ENCODE measurements around the gene WWOX. TPM values are rescaled to one million over a fixed set of nuclear protein-coding genes. Genes with fewer than 3 reads are reported as not detected.

The WWOX gene
- total RNA-seq, 5 donors from 2014 or later (not counting 1 experiment from before 2014, with no cell fraction given): 21.2 to 26.0 (median 22.6) TPM

- WGBS (ENCODE audit: insufficient coverage): 100% methylated on average over 4 of the region's 6 CpGs
These were observed 199.5 kb downstream of the WWOX start for GRCh38 chr16:78298986-78299385.

GRCh38 chr16:78300469-78300868, 201.0 kb downstream of the WWOX start:
- ATAC-seq (replicated peaks in 1 of 4) (no peak), DNase-seq (no peak)
- 100% methylated on average over 1 of the region's 3 CpGs for WGBS (ENCODE audit: insufficient coverage)
- no peak overlapping the region for H3K4me3 Mint-ChIP-seq
- no peaks in the 10 kb centered on the region for H3K4me1 ChIP-seq (ENCODE audit: control insufficient read depth in 1 of 2, extremely low read depth in 1 of 2, insufficient read depth in 2 of 2, low read length in 2 of 2)
- no peaks in the 10 kb centered on the region for H3K27me3 Mint-ChIP-seq
- peaks cover 24% of the 10 kb centered on the region for H3K36me3 Mint-ChIP-seq
- no peak overlapping the region for H3K27ac ChIP-seq (ENCODE audit: low read length)
- H3K9me3 ChIP-seq: no peaks in the 10 kb centered on the region
- no peaks in the 10 kb centered on the region for H3K4me1 Mint-ChIP-seq
- H3K36me3 ChIP-seq (ENCODE audit: control insufficient read depth in 2 of 2, extremely low read depth in 1 of 2, insufficient read depth in 1 of 2, low read length in 1 of 2): no peaks in the 10 kb centered on the region
- no peak overlapping the region for H3K27ac Mint-ChIP-seq
- CTCF ChIA-PET: no interaction called here
- H3K9me3 Mint-ChIP-seq: peaks cover 0 to 11% (median 7%) of the 10 kb centered on the region in 3 donors
- H3K4me3 ChIP-seq (ENCODE audit: control insufficient read depth in 1 of 2, extremely low read depth in 1 of 2, low read length in 1 of 2): no peak overlapping the region
- H3K27me3 ChIP-seq (replicated peaks in 1 of 2; ENCODE audit: control insufficient read depth in 2 of 2, extremely low read depth in 1 of 2, insufficient read depth in 2 of 2, low read length in 1 of 2): no peaks in the 10 kb centered on the region
- POLR2A ChIA-PET: no interaction called here

More at GRCh38 chr16:78298986-78299385, 199.5 kb downstream of the WWOX start:
- ChIA-PET POLR2A (no interaction called here), CTCF (interaction anchor here in 1 of 2 donors (0.7 kb wide), 1 partner anchor 1368 kb away, joined by 3 read pairs; no protein-coding TSS in a partner anchor)
- H3K9me3 ChIP-seq: no peaks in the 10 kb centered on the region
- ATAC-seq (replicated peaks in 1 of 4) (no peak), DNase-seq (no peak)
- no peaks in the 10 kb centered on the region for H3K36me3 ChIP-seq (ENCODE audit: control insufficient read depth in 2 of 2, extremely low read depth in 1 of 2, insufficient read depth in 1 of 2, low read length in 1 of 2)
- Mint-ChIP-seq H3K4me3 (no peak overlapping the region), H3K27ac (no peak overlapping the region), H3K4me1 (no peaks in the 10 kb centered on the region), H3K36me3 (peaks cover 26% of the 10 kb centered on the region), H3K9me3 (peaks cover 0 to 11% (median 7%) of the 10 kb centered on the region in 3 donors), H3K27me3 (no peaks in the 10 kb centered on the region)
- no peaks in the 10 kb centered on the region for H3K4me1 ChIP-seq (ENCODE audit: control insufficient read depth in 1 of 2, extremely low read depth in 1 of 2, insufficient read depth in 2 of 2, low read length in 2 of 2)
- H3K27ac ChIP-seq (ENCODE audit: low read length): no peak overlapping the region
- H3K4me3 ChIP-seq (ENCODE audit: control insufficient read depth in 1 of 2, extremely low read depth in 1 of 2, low read length in 1 of 2): no peak overlapping the region
- no peaks in the 10 kb centered on the region for H3K27me3 ChIP-seq (replicated peaks in 1 of 2; ENCODE audit: control insufficient read depth in 2 of 2, extremely low read depth in 1 of 2, insufficient read depth in 2 of 2, low read length in 1 of 2)

GRCh38 chr16:78303946-78304345, 204.5 kb downstream of the WWOX start:
- H3K9me3 Mint-ChIP-seq: peaks cover 0 to 11% (median 0%) of the 10 kb centered on the region in 3 donors
- no peaks in the 10 kb centered on the region for H3K4me1 Mint-ChIP-seq
- POLR2A ChIA-PET: no interaction called here
- Histone ChIP-seq H3K4me1 (ENCODE audit: control insufficient read depth in 1 of 2, extremely low read depth in 1 of 2, insufficient read depth in 2 of 2, low read length in 2 of 2) (no peaks in the 10 kb centered on the region), H3K27me3 (replicated peaks in 1 of 2; ENCODE audit: control insufficient read depth in 2 of 2, extremely low read depth in 1 of 2, insufficient read depth in 2 of 2, low read length in 1 of 2) (no peaks in the 10 kb centered on the region), H3K36me3 (ENCODE audit: control insufficient read depth in 2 of 2, extremely low read depth in 1 of 2, insufficient read depth in 1 of 2, low read length in 1 of 2) (no peaks in the 10 kb centered on the region), H3K27ac (ENCODE audit: low read length) (no peak overlapping the region), H3K9me3 (no peaks in the 10 kb centered on the region), H3K4me3 (ENCODE audit: control insufficient read depth in 1 of 2, extremely low read depth in 1 of 2, low read length in 1 of 2) (no peak overlapping the region)
- no peak for DNase-seq
- CTCF ChIA-PET: no interaction called here
- peaks cover 28% of the 10 kb centered on the region for H3K36me3 Mint-ChIP-seq
- no peaks in the 10 kb centered on the region for H3K27me3 Mint-ChIP-seq
- H3K27ac Mint-ChIP-seq: no peak overlapping the region
- 89% methylated on average over 1 of the region's 4 CpGs for WGBS (ENCODE audit: insufficient coverage)
- no peak for ATAC-seq (replicated peaks in 1 of 4)
- H3K4me3 Mint-ChIP-seq: no peak overlapping the region

GRCh38 chr16:78306361-78306760, 206.9 kb downstream of the WWOX start:
- no peak overlapping the region for H3K4me3 Mint-ChIP-seq
- no peaks in the 10 kb centered on the region for H3K27me3 ChIP-seq (replicated peaks in 1 of 2; ENCODE audit: control insufficient read depth in 2 of 2, extremely low read depth in 1 of 2, insufficient read depth in 2 of 2, low read length in 1 of 2)
- POLR2A ChIA-PET: no interaction called here
- CTCF ChIA-PET: no interaction called here
- no CpG with 5 or more reads among the region's 1 CpG for WGBS (ENCODE audit: insufficient coverage)
- no peak overlapping the region for H3K4me3 ChIP-seq (ENCODE audit: control insufficient read depth in 1 of 2, extremely low read depth in 1 of 2, low read length in 1 of 2)
- H3K36me3 ChIP-seq (ENCODE audit: control insufficient read depth in 2 of 2, extremely low read depth in 1 of 2, insufficient read depth in 1 of 2, low read length in 1 of 2): no peaks in the 10 kb centered on the region
- H3K27me3 Mint-ChIP-seq: no peaks in the 10 kb centered on the region
- H3K9me3 Mint-ChIP-seq: peaks cover 0 to 4% (median 0%) of the 10 kb centered on the region in 3 donors
- peaks cover 0 to 10% of the 10 kb centered on the region in 2 experiments for H3K4me1 ChIP-seq (ENCODE audit: control insufficient read depth in 1 of 2, extremely low read depth in 1 of 2, insufficient read depth in 2 of 2, low read length in 2 of 2)
- H3K4me1 Mint-ChIP-seq: peaks cover 6 to 9% (median 7%) of the 10 kb centered on the region in 3 donors
- ATAC-seq (replicated peaks in 1 of 4) (no peak), DNase-seq (no peak)
- no peak overlapping the region for H3K27ac ChIP-seq (ENCODE audit: low read length)
- no peak overlapping the region for H3K27ac Mint-ChIP-seq
- peaks cover 29% of the 10 kb centered on the region for H3K36me3 Mint-ChIP-seq
- H3K9me3 ChIP-seq: no peaks in the 10 kb centered on the region

- H3K4me1 ChIP-seq (ENCODE audit: control insufficient read depth in 1 of 2, extremely low read depth in 1 of 2, insufficient read depth in 2 of 2, low read length in 2 of 2): peaks cover 0 to 10% of the 10 kb centered on the region in 2 experiments
- no peaks in the 10 kb centered on the region for H3K36me3 ChIP-seq (ENCODE audit: control insufficient read depth in 2 of 2, extremely low read depth in 1 of 2, insufficient read depth in 1 of 2, low read length in 1 of 2)
- Mint-ChIP-seq H3K9me3 (peaks cover 0 to 4% (median 0%) of the 10 kb centered on the region in 3 donors), H3K36me3 (peaks cover 29% of the 10 kb centered on the region), H3K27me3 (no peaks in the 10 kb centered on the region), H3K4me1 (peaks cover 6 to 9% (median 7%) of the 10 kb centered on the region in 3 donors), H3K27ac (no peak overlapping the region), H3K4me3 (no peak overlapping the region)
- H3K27ac ChIP-seq (ENCODE audit: low read length): no peak overlapping the region
- DNase-seq: no peak
- H3K4me3 ChIP-seq (ENCODE audit: control insufficient read depth in 1 of 2, extremely low read depth in 1 of 2, low read length in 1 of 2): no peak overlapping the region
- no peaks in the 10 kb centered on the region for H3K9me3 ChIP-seq
- ChIA-PET CTCF (no interaction called here), POLR2A (no interaction called here)
- ATAC-seq (replicated peaks in 1 of 4): no peak
- H3K27me3 ChIP-seq (replicated peaks in 1 of 2; ENCODE audit: control insufficient read depth in 2 of 2, extremely low read depth in 1 of 2, insufficient read depth in 2 of 2, low read length in 1 of 2): no peaks in the 10 kb centered on the region
- no CpG with 5 or more reads among the region's 1 CpG for WGBS (ENCODE audit: insufficient coverage)
These were observed 208.5 kb downstream of the WWOX start for GRCh38 chr16:78307824-78308528.

- Histone ChIP-seq H3K4me1 (ENCODE audit: control insufficient read depth in 1 of 2, extremely low read depth in 1 of 2, insufficient read depth in 2 of 2, low read length in 2 of 2) (peaks cover 0 to 10% of the 10 kb centered on the region in 2 experiments), H3K27me3 (replicated peaks in 1 of 2; ENCODE audit: control insufficient read depth in 2 of 2, extremely low read depth in 1 of 2, insufficient read depth in 2 of 2, low read length in 1 of 2) (no peaks in the 10 kb centered on the region), H3K36me3 (ENCODE audit: control insufficient read depth in 2 of 2, extremely low read depth in 1 of 2, insufficient read depth in 1 of 2, low read length in 1 of 2) (no peaks in the 10 kb centered on the region), H3K4me3 (ENCODE audit: control insufficient read depth in 1 of 2, extremely low read depth in 1 of 2, low read length in 1 of 2) (no peak overlapping the region), H3K27ac (ENCODE audit: low read length) (no peak overlapping the region), H3K9me3 (no peaks in the 10 kb centered on the region)
- peaks cover 0 to 4% (median 0%) of the 10 kb centered on the region in 3 donors for H3K9me3 Mint-ChIP-seq
- POLR2A ChIA-PET: no interaction called here
- CTCF ChIA-PET: no interaction called here
- H3K27me3 Mint-ChIP-seq: no peaks in the 10 kb centered on the region
- no peak overlapping the region for H3K4me3 Mint-ChIP-seq
- H3K4me1 Mint-ChIP-seq: peaks cover 6 to 9% (median 7%) of the 10 kb centered on the region in 3 donors
- DNase-seq (no peak), ATAC-seq (replicated peaks in 1 of 4) (no peak)
- no CpG with 5 or more reads among the region's 4 CpGs for WGBS (ENCODE audit: insufficient coverage)
- peaks cover 26% of the 10 kb centered on the region for H3K36me3 Mint-ChIP-seq
- H3K27ac Mint-ChIP-seq: no peak overlapping the region
These were observed 210.3 kb downstream of the WWOX start for GRCh38 chr16:78309763-78310162.
